Measurements from ENCODE around the gene SFMBT2.

The SFMBT2 gene

GRCh38 chr10:7340179-7340874, 70.5 kb downstream of the SFMBT2 start:
- Mint-ChIP-seq H3K9me3 (peaks cover 5% of the 10 kb centered on the region), H3K4me3 (no peak overlapping the region), H3K27me3 (ENCODE audit: low read depth) (peaks cover 3% of the 10 kb centered on the region), H3K27ac (no peak overlapping the region), H3K36me3 (ENCODE audit: low read depth) (peaks cover 37% of the 10 kb centered on the region), H3K4me1 (peaks cover 19% of the 10 kb centered on the region)
- no peak for TF ChIP-seq CTCF (IDR thresholded peaks at IDR 0.05; ENCODE audit: unreplicated experiment in 3 of 3)

- H3K9me3 Mint-ChIP-seq = peaks cover 5% of the 10 kb centered on the region
- H3K27me3 Mint-ChIP-seq (ENCODE audit: low read depth) = no peaks in the 10 kb centered on the region
- peaks cover 23% of the 10 kb centered on the region for H3K4me1 Mint-ChIP-seq
- no peak overlapping the region for H3K27ac Mint-ChIP-seq
- TF ChIP-seq CTCF (IDR thresholded peaks at IDR 0.05; ENCODE audit: unreplicated experiment in 3 of 3) = no peak
- H3K36me3 Mint-ChIP-seq (ENCODE audit: low read depth) = peaks cover 37% of the 10 kb centered on the region
- no peak overlapping the region for H3K4me3 Mint-ChIP-seq
These were observed 71.3 kb downstream of the SFMBT2 start for GRCh38 chr10:7339510-7339909.

GRCh38 chr10:7338469-7338868, 72.4 kb downstream of the SFMBT2 start:
- no peak for TF ChIP-seq CTCF (IDR thresholded peaks at IDR 0.05; ENCODE audit: unreplicated experiment in 3 of 3)
- Mint-ChIP-seq H3K4me1 (peaks cover 24% of the 10 kb centered on the region), H3K9me3 (peaks cover 3% of the 10 kb centered on the region), H3K27me3 (ENCODE audit: low read depth) (no peaks in the 10 kb centered on the region), H3K27ac (no peak overlapping the region), H3K4me3 (no peak overlapping the region), H3K36me3 (ENCODE audit: low read depth) (peaks cover 27% of the 10 kb centered on the region)

GRCh38 chr10:7337431-7338171, 73.2 kb downstream of the SFMBT2 start:
- H3K4me3 Mint-ChIP-seq = no peak overlapping the region
- peaks cover 24% of the 10 kb centered on the region for H3K4me1 Mint-ChIP-seq
- TF ChIP-seq CTCF (IDR thresholded peaks at IDR 0.05; ENCODE audit: unreplicated experiment in 3 of 3) = no peak
- peaks cover 21% of the 10 kb centered on the region for H3K36me3 Mint-ChIP-seq (ENCODE audit: low read depth)
- H3K27ac Mint-ChIP-seq = no peak overlapping the region
- H3K9me3 Mint-ChIP-seq = peaks cover 2% of the 10 kb centered on the region
- no peaks in the 10 kb centered on the region for H3K27me3 Mint-ChIP-seq (ENCODE audit: low read depth)

GRCh38 chr10:7335977-7336376, 74.9 kb downstream of the SFMBT2 start:
- no peak for TF ChIP-seq CTCF (IDR thresholded peaks at IDR 0.05; ENCODE audit: unreplicated experiment in 3 of 3)
- H3K27me3 Mint-ChIP-seq (ENCODE audit: low read depth) = no peaks in the 10 kb centered on the region
- H3K9me3 Mint-ChIP-seq = no peaks in the 10 kb centered on the region
- H3K27ac Mint-ChIP-seq = no peak overlapping the region
- H3K36me3 Mint-ChIP-seq (ENCODE audit: low read depth) = peaks cover 20% of the 10 kb centered on the region
- H3K4me1 Mint-ChIP-seq = peaks cover 24% of the 10 kb centered on the region
- H3K4me3 Mint-ChIP-seq = no peak overlapping the region

GRCh38 chr10:7334642-7334964, 76.2 kb downstream of the SFMBT2 start:
- Mint-ChIP-seq H3K4me3 (no peak overlapping the region), H3K36me3 (ENCODE audit: low read depth) (peaks cover 33% of the 10 kb centered on the region), H3K4me1 (peaks cover 17% of the 10 kb centered on the region), H3K27me3 (ENCODE audit: low read depth) (peaks cover 4% of the 10 kb centered on the region), H3K27ac (no peak overlapping the region), H3K9me3 (peaks cover 2% of the 10 kb centered on the region)
- no peak for TF ChIP-seq CTCF (IDR thresholded peaks at IDR 0.05; ENCODE audit: unreplicated experiment in 3 of 3)
